Posterior cingulate gyrus (tissue), 11 donors: ENCODE results near the gene NDUFB11.
A peak's percentile ranks its signal among the peaks of the same experiment; 100 is the strongest.

ENCODE experiments used
- DNase-seq, 10 donors: peaks; one replicate each; pipeline versions ENCODE4 v3.0.0 to v3.0.0-alpha.2; 2020 to 2021; ENCODE audit warnings: mixed read lengths in 3 of 10
- intact Hi-C: fragments of 100-400 bp; cut with DNase I; formaldehyde crosslinking; loops from one replicate; pipeline ENCODE4 v1.15.1; 2023

NDUFB11 gene

DNA sequence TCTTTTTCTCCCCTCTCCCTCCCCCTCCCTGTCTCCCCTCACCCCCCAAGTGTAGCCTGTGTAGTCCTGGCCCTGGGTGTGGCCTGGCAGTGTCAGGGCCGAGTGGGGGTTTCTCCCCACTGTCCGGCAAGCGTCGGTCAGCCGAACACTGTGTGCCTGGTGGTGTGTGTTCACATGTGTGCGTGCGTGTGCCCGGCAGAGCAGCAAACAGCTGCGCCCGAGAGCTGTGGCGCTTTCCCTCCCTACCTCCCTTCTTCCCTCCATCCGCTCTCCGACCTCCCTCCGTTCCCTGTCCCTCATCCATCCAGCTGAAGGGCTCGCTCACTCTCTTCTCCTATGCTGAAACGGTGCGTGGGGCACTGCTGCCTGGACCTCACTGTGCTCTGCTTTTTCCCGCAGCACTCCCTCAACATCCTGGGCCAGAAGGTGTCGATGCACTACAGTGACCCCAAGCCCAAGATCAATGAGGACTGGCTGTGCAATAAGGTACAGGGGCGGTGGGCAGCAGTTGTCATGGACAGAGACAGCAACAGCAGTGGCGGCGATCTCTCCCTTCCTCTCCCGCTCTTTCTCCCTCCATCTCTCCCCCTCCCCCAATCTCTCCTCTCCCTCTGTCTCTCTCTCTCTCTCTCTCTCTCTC lies 31.7 kb upstream of the NDUFB11 start:
- peak in 2 of 10 donors; percentile 37 to 57 for DNase-seq
- intact Hi-C loops, result no loop called here

DNA sequence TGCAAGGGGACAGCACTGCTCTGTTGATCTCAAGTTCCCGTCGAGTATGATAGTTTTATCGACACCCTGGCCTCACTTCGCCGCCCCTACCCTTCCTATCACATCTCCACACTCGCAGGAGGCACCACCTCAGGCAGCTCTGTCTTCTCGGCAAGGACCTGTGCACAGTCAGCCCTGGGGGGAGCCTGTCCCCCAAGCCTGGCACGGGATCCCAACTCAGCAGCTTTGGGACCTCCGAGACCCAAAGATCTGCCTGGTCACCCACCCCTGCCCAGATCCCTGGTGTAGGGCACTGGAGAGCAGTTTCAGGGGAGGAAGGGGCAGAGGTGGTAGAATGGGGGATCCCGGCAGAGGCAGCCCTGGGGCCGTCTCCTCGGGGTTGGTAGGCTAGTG lies 31.1 kb upstream of the NDUFB11 start:
- intact Hi-C loops, result no loop called here
- peak in 3 of 10 donors; percentile 30 to 57 (median 48) for DNase-seq

DNA sequence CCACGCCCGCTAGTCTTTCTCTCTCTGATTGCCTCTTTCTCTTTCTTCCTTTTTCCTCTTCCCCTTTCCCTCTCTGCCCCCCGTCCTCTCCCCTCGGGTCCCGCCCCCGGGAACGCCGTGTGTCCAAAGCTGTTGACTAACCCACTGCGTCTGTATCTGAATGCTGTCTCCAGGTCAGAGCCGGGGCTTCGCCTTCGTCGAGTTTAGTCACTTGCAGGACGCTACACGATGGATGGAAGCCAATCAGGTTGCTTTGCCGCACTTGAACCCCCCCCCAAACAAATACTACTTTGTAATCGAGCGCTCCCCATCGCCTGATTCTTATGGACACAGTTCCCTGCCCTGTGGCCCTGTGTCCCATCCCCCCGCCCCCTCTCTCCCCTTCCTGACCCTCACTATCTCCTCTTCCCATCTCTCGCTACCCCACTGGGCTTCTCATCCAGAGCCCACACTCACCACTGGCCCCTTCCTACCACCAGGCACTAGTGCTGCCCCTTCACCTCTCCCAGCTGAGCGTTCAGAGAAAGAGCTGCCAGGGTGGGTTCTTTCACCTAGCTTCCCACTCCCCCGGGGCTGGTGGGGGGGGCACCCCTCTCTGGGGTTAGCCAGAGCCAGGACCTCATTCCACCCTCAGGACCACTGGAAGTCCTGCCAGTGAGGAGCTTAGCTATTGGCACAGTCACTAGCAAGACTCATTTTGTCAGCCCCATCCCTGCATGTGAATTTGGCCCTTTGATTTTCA lies 30.5 kb upstream of the NDUFB11 start:
- peak in 3 of 10 donors; percentile 17 to 51 (median 36) for DNase-seq
- intact Hi-C loops, result no loop called here

DNA sequence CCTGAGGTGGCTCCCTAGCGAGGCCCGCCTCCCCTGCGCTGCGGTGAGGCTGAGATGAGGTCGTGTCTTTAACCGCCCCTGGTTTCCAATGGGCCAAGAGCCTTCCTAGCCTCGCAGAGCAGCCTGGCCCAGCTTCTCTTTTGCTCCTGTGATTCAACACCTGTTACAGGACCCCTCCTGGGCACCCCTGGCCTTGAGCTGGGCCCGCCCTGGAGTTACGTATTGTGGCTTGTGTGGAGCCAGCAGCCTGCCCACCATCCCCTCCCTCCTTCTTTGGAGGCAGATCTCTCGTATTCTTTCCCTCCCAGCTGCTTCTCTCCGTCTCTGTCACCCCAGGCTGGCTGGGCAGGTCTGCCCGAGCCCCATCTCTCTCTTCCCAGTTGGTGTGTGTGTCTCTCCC lies 29.9 kb upstream of the NDUFB11 start:
- intact Hi-C loops, result no loop called here
- peak in 2 of 10 donors; percentile 34 to 52 for DNase-seq

DNA sequence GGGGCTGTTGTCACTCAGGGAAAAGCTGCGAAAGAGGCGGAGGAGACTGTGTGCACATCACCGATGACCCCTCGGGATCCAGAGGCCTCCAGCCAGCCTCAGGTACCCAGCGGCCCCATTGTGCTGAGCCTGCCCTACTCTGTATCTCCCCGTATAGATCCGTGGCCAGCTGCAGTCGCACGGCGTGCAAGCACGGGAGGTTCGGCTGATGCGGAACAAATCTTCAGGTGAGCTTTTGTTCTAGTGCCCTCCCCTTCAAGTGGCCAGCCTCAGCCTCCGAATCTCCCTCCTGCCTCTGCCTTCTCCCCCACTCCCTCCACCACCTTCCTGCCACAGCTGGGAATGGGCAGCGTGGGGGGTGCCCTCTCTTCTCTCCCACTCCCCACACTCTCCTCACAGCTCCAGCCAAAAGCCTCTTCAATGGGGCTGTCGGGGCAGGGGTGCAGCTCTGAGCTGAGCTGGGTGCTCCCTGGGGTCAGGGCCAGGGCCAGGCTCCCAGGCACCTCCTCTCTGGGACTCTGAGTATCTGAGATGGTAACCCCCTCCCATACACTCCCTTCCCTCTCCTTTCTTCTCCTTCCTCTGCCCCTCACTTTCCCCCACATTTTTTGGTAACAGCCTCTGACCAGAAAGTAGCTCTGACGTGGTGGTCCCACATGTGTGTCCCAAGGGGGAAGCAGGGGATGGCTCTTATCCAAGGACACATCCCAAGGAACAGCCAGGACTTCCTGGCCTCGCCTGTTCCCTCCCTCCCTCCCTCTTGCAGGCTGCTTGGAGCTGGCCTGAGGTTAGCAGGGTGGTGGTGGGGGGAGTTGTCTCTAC lies 28.7 kb upstream of the NDUFB11 start:
- intact Hi-C loops, result no loop called here
- DNase-seq, result peak in 3 of 10 donors; percentile 35 to 74 (median 63)

DNA sequence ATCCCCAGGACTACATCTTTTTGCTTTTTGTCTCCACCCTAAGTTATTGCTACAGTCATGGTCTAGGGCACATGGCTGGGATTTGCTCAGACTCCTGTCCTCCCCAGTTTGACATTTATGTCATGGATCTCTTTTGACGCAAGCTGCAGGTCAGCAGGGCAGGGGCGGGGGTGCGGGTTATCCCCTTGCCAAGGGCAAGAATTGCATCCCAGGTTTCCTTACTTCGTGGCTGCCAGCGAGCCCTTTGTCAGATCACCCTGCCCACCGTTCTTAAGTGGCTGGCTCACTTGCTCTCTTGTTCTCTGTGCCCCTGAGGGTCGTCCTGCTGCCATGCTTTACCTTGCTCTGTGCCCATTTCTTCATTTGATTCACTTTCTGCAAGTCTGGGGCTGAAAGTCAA lies 28.0 kb upstream of the NDUFB11 start:
- DNase-seq, result peak in 1 of 10 donors; percentile 29
- intact Hi-C loops, result no loop called here

DNA sequence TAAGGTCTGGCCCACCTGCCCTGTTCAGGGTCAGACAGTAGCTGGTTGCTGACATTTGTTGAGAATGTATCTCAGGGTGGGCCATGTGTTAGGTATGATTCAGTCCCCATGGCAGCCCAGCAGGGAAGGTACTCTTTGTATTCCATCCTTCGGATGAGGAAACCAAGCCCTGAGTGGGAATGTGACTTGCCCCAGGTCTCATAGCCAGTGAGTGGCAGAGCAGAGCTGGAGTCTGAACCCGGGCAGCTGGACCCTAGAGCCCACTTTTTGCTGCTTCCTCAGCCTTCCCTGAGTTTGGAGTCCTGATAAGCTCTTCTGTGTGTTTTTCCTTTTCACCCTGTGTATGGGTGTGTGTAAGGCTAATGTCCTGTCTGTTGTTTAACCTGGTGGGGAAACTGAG lies 27.5 kb upstream of the NDUFB11 start:
- peak in 2 of 10 donors; percentile 25 to 67 for DNase-seq
- intact Hi-C loops, result no loop called here

DNA sequence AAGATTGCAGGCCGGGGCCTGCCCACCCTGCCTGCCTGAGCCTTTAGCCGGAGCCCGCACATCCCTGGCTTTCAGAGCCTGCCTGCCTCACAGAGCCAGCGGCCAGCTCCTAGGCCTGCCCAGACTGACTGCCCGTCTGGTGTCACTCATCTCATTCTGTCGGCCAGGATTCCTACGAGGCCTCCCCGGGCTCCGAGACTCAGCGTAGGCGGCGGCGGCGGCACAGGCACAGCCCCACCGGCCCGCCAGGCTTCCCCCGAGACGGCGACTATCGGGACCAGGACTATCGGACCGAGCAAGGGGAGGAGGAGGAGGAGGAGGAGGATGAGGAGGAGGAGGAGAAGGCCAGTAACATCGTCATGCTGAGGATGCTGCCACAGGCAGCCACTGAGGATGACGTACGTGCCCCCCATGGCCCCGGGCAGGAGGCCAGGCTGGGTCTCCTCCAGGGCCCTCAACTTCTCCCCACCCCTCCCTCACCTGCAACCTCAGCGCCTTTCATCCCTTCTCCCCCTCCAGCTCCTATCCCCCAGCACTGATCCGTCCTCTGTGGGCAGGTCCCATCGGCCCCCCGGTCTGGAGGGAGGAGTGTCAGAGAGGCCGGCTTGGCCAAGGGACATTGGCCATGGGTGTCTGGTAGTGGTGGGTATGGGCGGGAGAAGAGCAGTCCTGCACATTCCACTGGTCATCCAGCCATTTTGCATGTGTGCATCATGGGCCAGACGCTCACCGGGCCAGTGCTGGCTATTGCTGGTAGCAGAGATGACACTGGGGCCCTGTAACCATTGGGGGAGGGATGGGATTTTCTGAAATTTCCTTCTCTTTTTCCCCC lies 26.6 kb upstream of the NDUFB11 start:
- peak in 3 of 10 donors; percentile 47 to 75 (median 57) for DNase-seq
- intact Hi-C loops, result no loop called here

DNA sequence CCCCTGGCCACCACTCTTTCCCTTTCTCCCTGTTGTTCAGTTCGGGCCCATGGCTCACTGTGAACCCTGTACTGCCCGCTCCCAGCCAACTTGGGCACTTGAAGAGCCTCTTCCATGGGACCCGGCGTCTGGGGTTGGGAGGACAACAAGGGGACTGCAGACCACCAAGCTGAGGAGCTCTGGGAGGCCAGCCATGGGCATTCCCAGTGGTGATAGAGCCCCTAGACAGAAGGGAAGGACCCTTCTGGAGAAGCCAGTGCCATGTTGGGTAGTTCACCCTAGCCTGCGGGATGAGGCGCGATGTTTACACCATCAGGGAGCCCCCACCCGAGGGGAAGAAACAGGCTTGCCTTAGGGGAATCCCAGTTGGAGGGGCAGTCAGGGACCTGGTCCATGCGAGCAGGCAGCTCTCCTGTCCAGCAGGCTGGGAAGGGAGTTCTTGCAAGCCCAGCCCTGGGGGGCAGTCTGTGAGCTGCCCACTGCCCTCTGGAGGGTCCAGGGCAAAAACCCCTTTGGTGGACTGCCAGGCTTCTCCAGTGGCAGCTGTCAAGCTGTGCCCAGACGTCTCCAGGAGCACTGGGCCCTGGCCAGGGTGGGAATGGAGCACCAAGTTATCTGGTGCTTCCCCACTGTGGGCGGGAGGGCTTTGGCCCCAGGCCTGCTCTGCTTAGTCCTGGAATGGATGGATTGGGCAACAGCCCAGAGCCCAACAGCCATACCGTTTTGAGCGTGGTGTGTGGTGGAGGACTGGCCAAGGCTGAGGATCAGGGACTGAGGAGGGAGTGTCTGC lies 25.4 kb upstream of the NDUFB11 start:
- intact Hi-C loops, result no loop called here
- DNase-seq, result peak in 3 of 10 donors; percentile 68 to 83 (median 83)

DNA sequence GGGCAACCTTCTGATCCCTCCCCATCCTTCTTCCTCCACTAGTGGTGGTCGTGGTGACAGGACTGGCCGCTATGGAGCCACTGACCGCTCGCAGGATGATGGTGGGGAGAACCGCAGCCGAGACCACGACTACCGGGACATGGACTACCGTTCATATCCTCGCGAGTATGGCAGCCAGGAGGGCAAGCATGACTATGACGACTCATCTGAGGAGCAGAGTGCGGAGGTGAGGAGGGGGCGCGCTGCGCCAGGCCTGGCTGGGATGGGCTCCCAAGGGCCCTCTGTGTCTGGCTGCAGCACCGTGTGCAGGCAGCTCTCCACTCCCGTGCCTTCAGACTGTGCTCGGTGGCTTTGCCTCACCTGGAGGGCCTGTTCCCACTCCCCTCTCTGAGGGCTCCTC lies 24.8 kb upstream of the NDUFB11 start:
- DNase-seq, result peak in 2 of 10 donors; percentile 47 to 77
- intact Hi-C loops, result no loop called here

DNA sequence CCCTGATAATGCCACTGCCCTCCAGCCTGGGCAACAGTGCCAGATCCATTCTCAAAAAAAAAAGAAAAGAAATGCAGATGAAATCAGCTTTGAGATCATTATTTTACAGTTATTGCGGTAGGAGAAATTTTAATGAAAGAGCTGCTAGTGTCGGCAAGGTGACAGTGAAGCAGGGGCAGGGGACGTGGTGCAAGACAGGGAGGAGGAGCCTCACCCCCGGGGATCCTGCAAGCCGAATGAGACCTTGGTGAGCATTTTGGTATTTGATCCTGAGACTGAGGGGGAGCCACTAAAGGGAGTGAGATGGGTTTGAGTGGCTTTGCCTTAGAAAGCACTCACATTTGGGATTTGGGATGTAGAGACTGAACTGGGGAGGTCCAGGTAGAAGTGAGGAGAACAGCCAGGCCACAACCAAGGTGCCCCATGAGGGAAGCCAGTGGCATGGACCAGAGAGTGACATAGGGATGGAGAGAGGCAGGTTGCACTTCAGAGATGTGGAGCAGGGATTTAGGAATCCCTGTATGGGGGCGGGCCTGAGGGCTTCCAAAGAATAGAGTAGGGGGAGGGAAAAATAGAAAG lies 24.1 kb upstream of the NDUFB11 start:
- peak in 2 of 10 donors; percentile 22 to 29 for DNase-seq

DNA sequence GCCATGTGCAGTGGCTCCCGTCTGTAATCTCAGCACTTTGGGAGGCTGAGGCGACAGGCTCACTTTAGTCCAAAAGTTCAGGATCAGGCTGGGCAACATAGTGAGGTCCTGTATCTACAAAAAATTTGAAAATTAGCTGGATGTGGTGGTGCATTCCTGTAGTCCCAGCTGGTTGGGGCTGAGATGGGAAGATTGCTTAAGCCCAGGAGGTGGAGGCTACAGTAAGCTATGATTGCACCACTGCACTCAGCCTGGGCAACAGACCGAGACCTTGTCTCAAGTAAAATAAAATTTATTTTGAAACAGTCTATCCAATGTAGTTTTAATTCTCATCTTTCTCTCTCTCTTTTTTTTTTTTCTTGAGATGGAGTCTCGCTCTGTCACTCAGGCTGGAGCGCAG lies 21.6 kb upstream of the NDUFB11 start:
- DNase-seq, result peak in 1 of 10 donors; percentile 18

More for the DNA sequence above, 24.1 kb upstream of the NDUFB11 start:
- intact Hi-C loops, result no loop called here

DNA sequence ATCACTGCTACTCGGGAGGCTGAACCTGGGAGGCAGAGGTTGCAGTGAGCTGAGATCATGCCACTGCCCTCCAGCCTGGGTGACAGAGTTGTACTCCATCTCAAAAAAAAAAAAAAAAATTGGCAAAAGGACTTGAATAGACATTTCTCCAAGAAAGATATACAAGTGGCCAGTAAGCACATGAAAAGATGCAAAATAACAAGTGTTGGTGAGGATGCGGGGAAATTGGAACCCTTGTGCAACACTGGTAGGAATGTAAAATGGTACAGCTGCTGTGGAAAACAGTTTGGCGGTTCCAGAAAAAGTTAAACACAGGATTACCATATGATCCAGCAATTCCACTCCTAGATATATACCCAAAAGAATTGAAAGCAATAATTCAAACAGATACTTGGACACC lies 19.9 kb upstream of the NDUFB11 start:
- intact Hi-C loops, result no loop called here
- no peak for DNase-seq

More for the DNA sequence above, 21.6 kb upstream of the NDUFB11 start:
- intact Hi-C loops, result no loop called here

DNA sequence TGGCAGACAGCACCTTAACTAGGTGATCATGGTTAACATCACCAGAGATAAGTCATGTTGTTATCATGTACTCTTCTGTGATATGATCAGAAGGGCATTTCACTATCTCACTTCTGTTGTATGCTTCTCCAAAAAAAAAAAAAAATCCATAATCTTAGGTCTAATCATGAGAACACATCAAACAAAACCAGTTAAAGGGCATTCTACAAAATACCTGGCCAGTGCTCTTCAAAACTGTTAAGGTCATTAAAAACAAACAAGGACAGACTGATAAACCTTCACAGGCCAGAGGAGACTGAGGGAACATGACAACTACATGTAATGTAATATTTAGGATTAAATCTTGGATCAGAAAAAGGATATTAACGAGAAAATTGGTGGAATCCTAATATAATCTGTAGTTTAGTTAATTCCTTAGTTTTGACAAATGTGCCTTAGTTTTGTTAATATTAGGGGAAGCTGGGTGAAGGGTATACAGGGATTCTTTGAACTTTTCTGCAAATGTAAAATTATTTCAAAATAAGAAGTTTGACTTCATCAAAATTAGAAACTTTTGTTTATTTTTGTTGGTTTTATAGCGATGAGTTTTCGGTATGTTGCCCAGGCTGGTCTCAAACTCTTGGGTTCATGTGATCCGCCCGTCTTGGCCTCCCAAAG lies 18.6 kb upstream of the NDUFB11 start:
- no peak for DNase-seq
- intact Hi-C loops, result no loop called here

DNA sequence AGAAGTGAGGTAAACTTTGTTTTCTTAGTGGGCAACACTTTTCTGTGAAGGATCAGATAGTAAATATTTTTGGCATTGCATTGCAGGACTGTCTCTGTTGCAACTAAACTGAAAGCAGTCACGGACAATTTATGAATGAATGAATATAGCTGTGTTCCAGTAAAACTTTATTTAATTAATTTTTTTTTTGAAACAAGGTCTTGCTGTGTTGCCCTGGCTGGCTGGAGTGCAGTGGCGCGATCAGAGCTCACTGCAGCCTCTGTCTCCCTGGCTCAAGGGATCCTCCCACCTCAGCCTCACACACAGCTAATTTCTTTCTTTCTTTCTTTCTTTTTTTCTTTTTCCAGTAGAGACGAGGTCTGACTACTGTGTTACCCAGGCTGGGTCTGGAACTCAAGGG lies 16.3 kb upstream of the NDUFB11 start:
- intact Hi-C loops, result no loop called here
- DNase-seq, result peak in 1 of 10 donors; percentile 12

DNA sequence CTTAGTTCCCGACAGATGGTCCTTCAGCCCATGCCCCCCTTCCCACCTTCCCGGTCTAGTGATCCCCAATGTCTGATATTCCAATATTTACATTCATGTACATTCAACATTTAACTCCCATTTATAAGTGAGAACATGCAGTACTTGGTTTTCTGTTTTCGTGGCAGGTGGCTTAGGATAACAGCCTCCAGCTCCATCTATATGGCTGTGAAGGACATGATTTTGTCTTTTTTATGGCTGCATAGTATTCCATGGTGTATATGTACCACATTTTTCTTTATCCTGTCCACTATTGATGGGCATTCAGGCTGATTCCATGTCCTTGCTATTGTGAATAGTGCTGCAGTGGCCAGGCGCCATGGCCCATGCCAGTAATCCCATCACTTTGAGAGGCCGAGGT lies 14.3 kb upstream of the NDUFB11 start:
- no peak for DNase-seq
- intact Hi-C loops, result no loop called here

DNA sequence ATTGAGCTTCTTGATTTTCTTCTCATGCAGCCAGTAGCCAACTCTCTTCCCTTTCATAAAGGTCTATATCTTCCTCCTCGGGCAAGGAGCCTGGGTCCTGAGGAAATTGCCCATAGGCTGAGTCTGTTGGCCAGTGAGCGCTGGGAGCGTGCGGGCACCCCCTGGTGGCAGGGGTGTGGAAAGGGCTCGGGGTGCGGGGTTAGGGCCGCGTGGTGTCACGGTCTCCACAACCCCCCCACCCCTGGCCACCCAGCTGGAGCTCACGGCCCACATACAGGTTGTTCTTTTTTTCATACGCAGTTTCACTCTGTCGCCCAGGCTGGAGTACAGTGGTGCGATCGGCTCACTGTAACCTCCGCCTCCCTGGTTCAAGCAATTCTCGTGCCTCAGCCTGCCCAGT lies 13.6 kb upstream of the NDUFB11 start:
- intact Hi-C loops, result no loop called here
- DNase-seq, result peak in 1 of 10 donors; percentile 63
